Activated CD8-positive, alpha-beta T cell treated with anti-CD3 and anti-CD28 coated beads, Interleukin-2, amount 10 ng/mL, durations not matched to agents 7 days and 5 days (primary cell): ENCODE data around the gene MTERF2. TPM values are rescaled to one million over a fixed set of nuclear protein-coding genes. Genes with fewer than 3 reads are reported as not detected.
A peak's percentile ranks its signal among the peaks of the same experiment; 100 is the strongest.
"Not testable (repeated sequence)": the region's sequence is repeated elsewhere in the genome, so short reads cannot be mapped to it uniquely, and the experiment has no call there.

Experiments used
- ATAC-seq: fragments of 150-1000 bp; cut with Tn5 transposase; one replicate; pipeline ENCODE4 v1.10.0; 2021; ENCODE audit warnings: moderate library complexity
- CTCF ChIA-PET: fragments of 350-600 bp; sonication (Branson Sonifier 250); formaldehyde crosslinking; loops from one replicate; lab custom pipeline; 2021; ENCODE audit warnings: antibody characterized with exemption; lab: Charles Lee
- POLR2A ChIA-PET: fragments of 350-600 bp; sonication (Branson Sonifier 250); formaldehyde crosslinking; loops from one replicate; lab custom pipeline; 2021; ENCODE audit warnings: antibody characterized with exemption; lab: Charles Lee
- DNase-seq: peaks from one replicate; pipeline ENCODE4 v3.0.0-alpha.2; 2020
- H3K27ac Mint-ChIP-seq: one replicate; pipeline ENCODE4 v1.8.0; 2021; ENCODE audit warnings: mild to moderate bottlenecking, mixed read lengths
- H3K27me3 Mint-ChIP-seq: one replicate; pipeline ENCODE4 v1.8.0; 2021; ENCODE audit warnings: low read depth, mixed read lengths
- H3K36me3 Mint-ChIP-seq: one replicate; pipeline ENCODE4 v1.8.0; 2021; ENCODE audit warnings: low read depth, mixed read lengths
- H3K4me1 Mint-ChIP-seq: one replicate; pipeline ENCODE4 v1.8.0; 2021; ENCODE audit warnings: low read depth, mixed read lengths
- H3K4me3 Mint-ChIP-seq: one replicate; pipeline ENCODE4 v1.8.0; 2021; ENCODE audit warnings: mild to moderate bottlenecking, mixed read lengths
- H3K9me3 Mint-ChIP-seq: one replicate; pipeline ENCODE4 v1.8.0; 2022; ENCODE audit warnings: mixed read lengths; ENCODE audit not compliant: insufficient read depth
- total RNA-seq, 2 experiments: library from RNA; stranded (reverse); gene quantifications; one replicate each; pipeline ENCODE4 v1.2.3, GENCODE V29; 2021

MTERF2 gene
- total RNA-seq, 2 experiments from 2014 or later, result 3.8 to 5.0 TPM

DNA sequence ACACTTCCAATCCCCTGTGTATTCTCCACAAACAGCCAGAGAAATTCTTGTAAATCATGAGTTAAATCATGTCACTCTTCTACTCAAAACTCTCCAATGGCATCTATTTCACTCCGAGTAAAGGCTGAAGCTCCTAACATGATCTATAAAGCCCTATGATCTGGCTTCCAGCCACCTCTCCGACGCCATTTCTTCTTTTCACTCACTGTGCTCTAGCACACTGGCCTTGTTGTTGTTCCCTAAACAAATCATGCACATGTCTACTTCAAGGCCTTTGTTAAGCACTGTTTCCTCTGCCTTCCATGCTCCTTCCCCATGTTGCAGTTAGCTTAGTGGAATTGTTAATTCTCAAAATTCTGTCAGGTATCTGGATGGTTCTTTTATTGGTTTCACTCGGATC, 30.1 kb upstream of the MTERF2 start:
- Mint-ChIP-seq H3K4me3 (no peak overlapping the region), H3K36me3 (peaks cover 8% of the 10 kb centered on the region), H3K9me3 (no peaks in the 10 kb centered on the region), H3K27ac (no peak overlapping the region), H3K4me1 (no peaks in the 10 kb centered on the region), H3K27me3 (no peaks in the 10 kb centered on the region)
- ATAC-seq, result no peak
- no peak for DNase-seq
- POLR2A ChIA-PET, result no interaction called here
- CTCF ChIA-PET, result no interaction called here

DNA sequence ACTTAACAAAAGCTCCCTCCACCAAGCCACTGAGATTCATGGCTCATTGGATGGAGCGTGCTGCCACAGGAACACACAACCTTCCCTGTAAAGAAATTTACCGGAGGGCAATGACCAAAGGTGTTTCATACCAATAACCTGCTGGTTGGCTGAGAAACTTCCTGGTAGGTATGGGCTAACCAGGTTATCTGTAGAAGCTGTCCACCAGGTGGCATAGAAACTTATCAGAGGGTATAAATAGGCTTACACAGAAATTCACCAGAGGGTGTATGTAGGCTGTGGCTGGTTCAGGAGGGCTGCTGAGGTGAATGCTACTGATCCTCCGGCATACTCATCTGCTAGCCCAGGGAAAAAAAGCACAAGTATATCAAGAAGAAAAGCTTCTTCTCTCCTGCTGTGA, 27.1 kb upstream of the MTERF2 start:
- Mint-ChIP-seq H3K4me3 (no peak overlapping the region), H3K27ac (no peak overlapping the region), H3K27me3 (no peaks in the 10 kb centered on the region), H3K36me3 (no peaks in the 10 kb centered on the region), H3K9me3 (no peaks in the 10 kb centered on the region), H3K4me1 (no peaks in the 10 kb centered on the region)
- DNase-seq (peak; percentile 21), ATAC-seq (peak; percentile 47)
- CTCF ChIA-PET, result interaction anchor here (2.3 kb wide), 1 partner anchor 24 kb away, joined by 7 read pairs; no protein-coding TSS in a partner anchor
- POLR2A ChIA-PET, result interaction anchor here (0.9 kb wide), 1 partner anchor 79 kb away, joined by 3 read pairs; no protein-coding TSS in a partner anchor

DNA sequence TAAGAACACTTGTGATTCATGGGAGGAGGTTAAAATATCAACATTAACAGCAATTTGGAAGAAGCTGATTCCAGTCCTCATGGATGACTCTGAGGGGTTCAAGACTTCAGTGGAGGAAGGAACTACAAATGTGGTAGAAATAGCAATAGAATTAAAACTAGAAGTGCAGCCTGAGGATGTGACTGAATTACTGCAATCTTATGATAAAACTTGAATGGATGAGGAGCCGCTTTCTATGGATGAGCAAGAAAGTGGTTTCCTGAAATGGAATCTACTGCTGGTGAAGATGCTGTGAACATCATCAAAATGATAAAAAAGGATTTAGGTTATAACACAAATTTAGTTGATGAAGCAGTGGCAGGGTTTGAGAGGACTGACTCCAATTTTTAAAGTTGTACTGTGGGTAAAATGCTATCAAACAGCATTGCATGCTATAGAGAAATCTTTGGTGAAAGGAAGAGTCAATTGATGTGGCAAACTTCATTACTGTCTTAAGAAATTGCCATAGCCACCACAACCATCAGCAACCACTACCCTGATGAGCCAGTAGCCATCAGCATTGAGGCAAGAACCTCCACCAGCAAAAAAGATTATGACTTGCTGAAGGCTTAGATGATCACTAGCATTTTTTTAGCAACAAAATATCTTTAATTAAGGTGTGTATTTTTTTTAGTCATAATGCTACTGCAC, 25.9 kb upstream of the MTERF2 start:
- CTCF ChIA-PET, result interaction anchor here (0.6 to 2.3 kb wide), 3 partner anchors 25 to 48 kb away, joined by 3 to 7 read pairs (median 3); no protein-coding TSS in a partner anchor
- H3K27me3 Mint-ChIP-seq, result no peaks in the 10 kb centered on the region
- H3K27ac Mint-ChIP-seq, result no peak overlapping the region
- POLR2A ChIA-PET, result no interaction called here
- peaks cover 2% of the 10 kb centered on the region for H3K36me3 Mint-ChIP-seq
- H3K9me3 Mint-ChIP-seq, result no peaks in the 10 kb centered on the region
- no peak overlapping the region for H3K4me3 Mint-ChIP-seq
- no peak for ATAC-seq
- DNase-seq, result no peak
- H3K4me1 Mint-ChIP-seq, result no peaks in the 10 kb centered on the region

DNA sequence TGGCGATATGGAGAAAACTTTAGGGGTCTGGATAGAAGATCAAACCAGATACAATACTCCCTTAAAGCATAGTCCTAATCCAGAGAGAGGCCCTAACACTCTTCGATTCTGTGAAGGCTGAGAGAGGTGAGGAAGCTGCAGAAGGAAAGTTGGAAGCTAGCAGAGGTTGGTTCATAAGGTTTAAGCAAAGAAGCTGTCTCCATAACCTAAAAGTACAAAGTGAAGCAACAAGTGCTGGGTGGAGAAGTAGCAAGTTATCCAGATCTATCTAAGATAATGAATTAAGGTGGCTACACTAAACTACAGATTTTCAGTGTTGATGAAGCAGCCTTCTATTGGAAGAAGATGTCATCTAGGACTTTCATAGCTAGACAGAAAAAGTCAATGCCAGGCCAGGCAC, 24.6 kb upstream of the MTERF2 start:
- DNase-seq, result no peak
- no peaks in the 10 kb centered on the region for H3K27me3 Mint-ChIP-seq
- ATAC-seq, result no peak
- H3K4me3 Mint-ChIP-seq, result no peak overlapping the region
- no peaks in the 10 kb centered on the region for H3K4me1 Mint-ChIP-seq
- no peak overlapping the region for H3K27ac Mint-ChIP-seq
- ChIA-PET POLR2A (interaction anchor here (0.7 kb wide), 1 partner anchor 33 kb away, joined by 7 read pairs; no protein-coding TSS in a partner anchor), CTCF (interaction anchor here (1.0 to 1.1 kb wide), 2 partner anchors 27 to 42 kb away, joined by 3 to 5 read pairs; no protein-coding TSS in a partner anchor)
- H3K36me3 Mint-ChIP-seq, result peaks cover 2% of the 10 kb centered on the region
- H3K9me3 Mint-ChIP-seq, result no peaks in the 10 kb centered on the region

DNA sequence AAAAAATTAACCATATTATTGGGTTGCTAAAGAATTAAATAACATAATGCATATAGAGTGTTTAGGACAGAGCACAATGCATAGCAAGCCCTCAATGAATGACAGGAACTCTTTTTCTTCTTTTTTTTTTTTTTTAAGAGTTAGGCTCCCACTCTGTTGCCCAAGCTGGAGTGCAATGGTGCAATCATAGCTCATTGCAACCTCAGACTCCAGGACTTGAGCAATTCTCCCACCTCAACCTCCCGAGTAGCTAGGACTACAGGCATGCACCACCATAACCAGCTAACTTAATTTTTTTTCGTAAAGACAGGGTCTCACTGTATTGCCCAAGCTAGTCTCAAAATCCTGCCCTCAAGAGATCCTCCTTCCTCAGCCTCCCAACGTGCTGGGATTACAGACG, 20.5 kb upstream of the MTERF2 start:
- no peak overlapping the region for H3K27ac Mint-ChIP-seq
- no peaks in the 10 kb centered on the region for H3K4me1 Mint-ChIP-seq
- CTCF ChIA-PET, result no interaction called here
- DNase-seq, result no peak
- peaks cover 2% of the 10 kb centered on the region for H3K36me3 Mint-ChIP-seq
- POLR2A ChIA-PET, result no interaction called here
- H3K27me3 Mint-ChIP-seq, result no peaks in the 10 kb centered on the region
- no peaks in the 10 kb centered on the region for H3K9me3 Mint-ChIP-seq
- no peak for ATAC-seq
- H3K4me3 Mint-ChIP-seq, result no peak overlapping the region

DNA sequence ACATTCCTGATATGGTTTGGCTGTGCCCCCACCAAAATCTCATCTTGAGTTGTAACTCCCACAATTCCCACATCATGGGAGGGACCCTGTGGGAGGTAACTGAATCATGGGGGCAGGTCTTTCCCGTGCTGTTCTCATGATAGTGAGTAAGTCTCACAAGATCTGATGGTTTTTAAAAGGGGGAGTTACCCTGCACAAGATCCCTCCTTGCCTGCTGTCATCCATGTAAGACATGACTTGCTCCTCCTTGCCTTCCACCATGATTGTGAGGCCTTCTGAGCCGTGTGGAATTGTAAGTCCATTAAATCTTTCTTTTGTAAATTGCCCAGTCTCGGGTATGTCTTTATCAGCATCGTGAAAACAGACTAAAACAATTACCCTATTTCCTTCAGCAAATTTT, 15.7 kb upstream of the MTERF2 start:
- H3K4me3 Mint-ChIP-seq, H3K27me3 Mint-ChIP-seq, H3K36me3 Mint-ChIP-seq, POLR2A ChIA-PET, CTCF ChIA-PET, H3K27ac Mint-ChIP-seq, DNase-seq, H3K4me1 Mint-ChIP-seq, ATAC-seq, H3K9me3 Mint-ChIP-seq: not testable (repeated sequence)

DNA sequence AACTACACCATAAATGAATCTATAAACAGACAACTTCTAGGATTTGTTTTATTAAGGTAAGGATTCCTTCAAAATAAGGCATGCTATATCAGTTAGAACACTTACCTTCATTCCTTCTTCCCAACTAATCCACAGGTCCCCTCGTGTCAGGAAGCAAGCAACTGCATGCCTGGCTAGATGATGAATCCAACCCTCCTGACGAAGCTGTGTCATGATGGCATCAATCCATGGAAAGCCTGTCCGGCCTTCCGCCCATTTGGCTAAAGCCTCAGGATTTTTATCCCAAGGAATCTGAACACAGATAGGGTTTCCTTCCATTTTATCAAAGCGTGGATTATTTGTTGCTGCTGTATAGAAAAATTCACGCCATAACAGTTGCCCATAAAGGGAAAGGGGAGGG, 12.5 kb upstream of the MTERF2 start:
- H3K27me3 Mint-ChIP-seq, result no peaks in the 10 kb centered on the region
- no peak for ATAC-seq
- H3K36me3 Mint-ChIP-seq, result peaks cover 18% of the 10 kb centered on the region
- no peak overlapping the region for H3K4me3 Mint-ChIP-seq
- H3K27ac Mint-ChIP-seq, result no peak overlapping the region
- H3K9me3 Mint-ChIP-seq, result no peaks in the 10 kb centered on the region
- ChIA-PET POLR2A (no interaction called here), CTCF (no interaction called here)
- no peaks in the 10 kb centered on the region for H3K4me1 Mint-ChIP-seq
- DNase-seq, result no peak

DNA sequence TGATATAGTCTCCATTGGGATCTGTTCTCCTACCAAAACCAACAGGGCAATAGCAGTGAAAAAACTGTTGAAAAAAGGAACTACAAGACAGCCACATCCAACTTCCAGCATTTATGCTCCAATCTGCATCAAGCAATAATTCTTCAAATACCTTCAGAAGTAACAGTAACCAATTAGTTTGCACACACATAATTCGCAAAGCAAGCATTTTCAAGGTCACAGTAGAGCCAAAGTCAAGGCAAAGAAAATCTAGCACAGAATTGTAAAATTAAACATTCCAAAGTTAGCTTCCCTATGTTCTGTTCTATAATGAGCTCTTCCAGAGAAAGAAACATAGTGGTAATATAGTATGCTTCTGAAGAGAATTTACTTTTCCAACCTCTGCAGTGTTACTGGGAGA, 11.0 kb upstream of the MTERF2 start:
- H3K9me3 Mint-ChIP-seq, result no peaks in the 10 kb centered on the region
- ATAC-seq, result no peak
- H3K4me3 Mint-ChIP-seq, result no peak overlapping the region
- H3K27ac Mint-ChIP-seq, result no peak overlapping the region
- no peaks in the 10 kb centered on the region for H3K4me1 Mint-ChIP-seq
- H3K27me3 Mint-ChIP-seq, result no peaks in the 10 kb centered on the region
- H3K36me3 Mint-ChIP-seq, result peaks cover 18% of the 10 kb centered on the region
- ChIA-PET POLR2A (no interaction called here), CTCF (no interaction called here)
- no peak for DNase-seq

DNA sequence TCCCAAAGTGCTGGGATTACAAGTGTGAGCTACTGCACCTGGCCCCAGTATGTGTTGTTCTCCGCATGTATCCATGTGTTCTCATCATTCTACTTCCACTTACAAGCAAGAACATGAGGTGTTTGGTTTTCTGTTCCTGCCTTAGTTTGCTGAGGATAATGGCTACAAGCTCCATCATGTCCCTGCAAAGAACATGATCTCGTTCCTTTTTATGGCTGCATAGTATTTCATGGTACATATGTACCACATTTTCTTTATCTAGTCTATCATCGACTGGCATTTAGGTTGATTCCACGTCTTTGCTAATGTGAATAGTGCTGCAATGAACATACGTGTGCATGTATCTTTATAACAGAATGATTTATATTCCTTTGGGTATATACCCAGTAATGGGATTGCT, 9.2 kb upstream of the MTERF2 start:
- H3K4me1 Mint-ChIP-seq, H3K27ac Mint-ChIP-seq, POLR2A ChIA-PET, CTCF ChIA-PET, DNase-seq, H3K27me3 Mint-ChIP-seq, ATAC-seq, H3K4me3 Mint-ChIP-seq, H3K9me3 Mint-ChIP-seq: not testable (repeated sequence)
- H3K36me3 Mint-ChIP-seq, result peaks cover 18% of the 10 kb centered on the region

DNA sequence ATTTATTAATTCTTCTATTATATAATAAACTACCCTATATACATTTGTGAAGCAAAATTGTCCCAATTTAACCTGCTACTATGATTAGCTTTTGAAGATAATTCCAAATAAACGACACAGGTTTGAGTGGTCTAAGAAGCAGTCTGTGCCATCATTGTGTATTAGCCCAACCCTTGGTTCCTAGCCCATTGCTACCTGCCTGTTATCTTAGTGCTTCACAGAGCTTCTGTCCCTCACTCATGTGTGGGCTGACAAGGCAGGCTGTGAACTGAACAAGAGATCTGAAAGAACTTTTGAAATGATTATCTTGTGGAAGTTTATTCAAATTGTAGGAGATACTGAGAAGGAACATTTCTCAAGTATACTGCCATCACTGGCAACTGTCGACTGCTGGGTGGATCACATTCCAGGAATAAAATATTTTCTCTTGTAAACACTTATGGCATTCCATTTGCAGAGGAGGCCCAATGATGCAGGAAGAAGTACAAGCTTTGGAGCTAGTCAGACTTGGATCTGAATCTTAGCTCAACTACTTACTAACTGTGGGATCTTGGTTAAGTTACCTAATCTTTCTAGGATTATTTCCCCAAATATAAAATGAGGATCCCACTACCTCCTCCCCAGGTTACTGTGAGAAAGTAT, 7.8 kb upstream of the MTERF2 start:
- no peak overlapping the region for H3K4me3 Mint-ChIP-seq
- no peak for DNase-seq
- H3K4me1 Mint-ChIP-seq, result no peaks in the 10 kb centered on the region
- no peak for ATAC-seq
- no peaks in the 10 kb centered on the region for H3K27me3 Mint-ChIP-seq
- no peaks in the 10 kb centered on the region for H3K9me3 Mint-ChIP-seq
- POLR2A ChIA-PET, result no interaction called here
- no peak overlapping the region for H3K27ac Mint-ChIP-seq
- CTCF ChIA-PET, result no interaction called here
- peaks cover 13% of the 10 kb centered on the region for H3K36me3 Mint-ChIP-seq

DNA sequence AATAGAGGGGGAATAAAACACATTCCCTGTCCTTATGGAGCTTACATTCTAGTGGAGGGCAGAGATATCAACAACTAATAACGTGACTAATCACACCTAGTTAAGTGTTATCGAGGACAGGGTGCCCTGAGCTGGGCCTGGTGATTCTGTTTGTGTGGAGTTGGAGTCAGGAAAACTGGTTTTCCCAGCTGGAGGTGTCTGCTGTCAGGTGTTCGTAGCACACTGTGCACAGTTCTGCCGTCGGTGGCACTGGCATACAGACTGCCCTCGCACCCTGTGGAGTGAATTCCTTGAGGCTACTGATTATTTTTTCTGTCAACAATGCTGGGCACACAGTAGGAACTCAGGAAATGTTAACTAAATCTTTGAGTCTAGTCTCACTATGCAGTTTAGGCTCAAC, 900 bp upstream of the MTERF2 start:
- Mint-ChIP-seq H3K9me3 (no peaks in the 10 kb centered on the region), H3K4me3 (peak overlapping the region; percentile 89), H3K27ac (no peak overlapping the region), H3K36me3 (peaks cover 22% of the 10 kb centered on the region), H3K27me3 (no peaks in the 10 kb centered on the region), H3K4me1 (peaks cover 36% of the 10 kb centered on the region)
- CTCF ChIA-PET, result interaction anchor here (1.5 kb wide), 1 partner anchor 18 kb away, joined by 6 read pairs; no protein-coding TSS in a partner anchor
- DNase-seq, result no peak
- POLR2A ChIA-PET, result no interaction called here
- ATAC-seq, result no peak

DNA sequence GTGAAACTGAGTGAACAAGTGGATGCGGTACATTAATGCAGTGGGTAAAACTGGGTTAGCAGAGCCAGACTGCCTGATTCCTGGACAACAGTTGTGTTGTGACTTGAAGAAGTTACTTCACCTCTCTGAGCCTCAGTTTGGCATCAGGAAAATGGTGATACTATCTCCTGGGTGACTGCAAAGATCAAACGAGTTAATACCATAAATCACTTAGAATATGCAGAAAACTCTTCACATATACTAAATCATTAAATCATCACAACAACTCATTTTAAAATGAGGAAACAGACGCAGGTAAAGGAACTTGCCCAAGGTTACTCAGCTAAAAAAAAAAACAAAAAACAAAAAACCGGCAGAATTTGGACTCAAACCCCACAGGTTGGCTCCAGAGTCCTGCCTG, 811 bp downstream of the MTERF2 start:
- Mint-ChIP-seq H3K4me1 (peaks cover 36% of the 10 kb centered on the region), H3K27me3 (no peaks in the 10 kb centered on the region), H3K27ac (no peak overlapping the region), H3K36me3 (peaks cover 22% of the 10 kb centered on the region), H3K9me3 (no peaks in the 10 kb centered on the region), H3K4me3 (peak overlapping the region; percentile 89)
- DNase-seq, result no peak
- POLR2A ChIA-PET, result interaction anchor here (1.1 kb wide), 1 partner anchor 28 kb away, joined by 3 read pairs; no protein-coding TSS in a partner anchor
- CTCF ChIA-PET, result interaction anchor here (1.5 kb wide), 1 partner anchor 17 kb away, joined by 6 read pairs; no protein-coding TSS in a partner anchor
- ATAC-seq, result no peak
